Hematopoietic multipotent progenitor cell treated with erythropoietin and hydrocortisone succinate and interleukin-3 and kit ligand, for 15 days (in vitro differentiated cells): ENCODE data around the gene METTL21A.
A peak's percentile ranks its signal among the peaks of the same experiment; 100 is the strongest.
"Not testable (repeated sequence)": the region's sequence is repeated elsewhere in the genome, so short reads cannot be mapped to it uniquely, and the experiment has no call there.

Experiments used
- DNase-seq: peaks from one replicate; pipeline ENCODE4 v3.0.0-alpha.2; 2015; ENCODE audit warnings: low spot score

METTL21A gene

GRCh38 chr2:207625014-207625907 lies at the start of gene METTL21A:
Gene METTL21A, minus strand, starts transcription at chr2:207625394. Its CDS starts 1,019 bp downstream, at chr2:207624375.
- peak; percentile 89 for DNase-seq

GRCh38 chr2:207674826-207675225 lies 49.6 kb upstream of the METTL21A start:
- no peak for DNase-seq

- no peak for DNase-seq
Measured at GRCh38 chr2:207674266-207674774, 49.1 kb upstream of the METTL21A start.

GRCh38 chr2:207673431-207673830 lies 48.2 kb upstream of the METTL21A start:
- DNase-seq: no peak

- DNase-seq: no peak
Measured at GRCh38 chr2:207670887-207671286, 45.7 kb upstream of the METTL21A start.

GRCh38 chr2:207663870-207664545 lies 38.8 kb upstream of the METTL21A start:
- DNase-seq: no peak

GRCh38 chr2:207662203-207662602 lies 37.0 kb upstream of the METTL21A start:
- no peak for DNase-seq

- no peak for DNase-seq
Measured at GRCh38 chr2:207660994-207661393, 35.8 kb upstream of the METTL21A start.

- no peak for DNase-seq
Measured at GRCh38 chr2:207658156-207658555, 33.0 kb upstream of the METTL21A start.

- no peak for DNase-seq
Measured at GRCh38 chr2:207655000-207655399, 29.8 kb upstream of the METTL21A start.

GRCh38 chr2:207646582-207646981 lies 21.4 kb upstream of the METTL21A start:
- not testable (repeated sequence) for DNase-seq

GRCh38 chr2:207643892-207644291 lies 18.7 kb upstream of the METTL21A start:
- DNase-seq: no peak

- DNase-seq: no peak
Measured at GRCh38 chr2:207640661-207641060, 15.5 kb upstream of the METTL21A start.

GRCh38 chr2:207640160-207640559 lies 15.0 kb upstream of the METTL21A start:
- no peak for DNase-seq

GRCh38 chr2:207639288-207639687 lies 14.1 kb upstream of the METTL21A start:
- not testable (repeated sequence) for DNase-seq

- no peak for DNase-seq
Measured at GRCh38 chr2:207635468-207636200, 10.4 kb upstream of the METTL21A start.

GRCh38 chr2:207633686-207634085 lies 8.5 kb upstream of the METTL21A start:
- DNase-seq: no peak

GRCh38 chr2:207632575-207633493 lies 7.6 kb upstream of the METTL21A start:
- DNase-seq: no peak

- no peak for DNase-seq
Measured at GRCh38 chr2:207630491-207630890, 5.3 kb upstream of the METTL21A start.

GRCh38 chr2:207629553-207629952 lies 4.4 kb upstream of the METTL21A start:
- no peak for DNase-seq
